ENCODE results near the gene CLSTN2.

- no peak for TF ChIP-seq CTCF (conservative IDR thresholded peaks at IDR 0.05 in 1 of 2, IDR thresholded peaks at IDR 0.05 in 1 of 2; ENCODE audit: extremely low read depth in 1 of 2, insufficient read depth in 1 of 2, low read depth in 1 of 2, low read length in 2 of 2)
- no peak for TF ChIP-seq EZH2 (IDR thresholded peaks at IDR 0.05; ENCODE audit: borderline replicate concordance, low read length)
These were observed 357.7 kb downstream of the CLSTN2 start for GRCh38 chr3:140292684-140293083.
